GM03348 (cell line): ENCODE measurements around the gene TAS1R2.

Source experiments
- DNase-seq: peaks from one replicate; pipeline ENCODE4 v3.0.0; 2012; ENCODE audit warnings: low spot score

TAS1R2 gene

DNA sequence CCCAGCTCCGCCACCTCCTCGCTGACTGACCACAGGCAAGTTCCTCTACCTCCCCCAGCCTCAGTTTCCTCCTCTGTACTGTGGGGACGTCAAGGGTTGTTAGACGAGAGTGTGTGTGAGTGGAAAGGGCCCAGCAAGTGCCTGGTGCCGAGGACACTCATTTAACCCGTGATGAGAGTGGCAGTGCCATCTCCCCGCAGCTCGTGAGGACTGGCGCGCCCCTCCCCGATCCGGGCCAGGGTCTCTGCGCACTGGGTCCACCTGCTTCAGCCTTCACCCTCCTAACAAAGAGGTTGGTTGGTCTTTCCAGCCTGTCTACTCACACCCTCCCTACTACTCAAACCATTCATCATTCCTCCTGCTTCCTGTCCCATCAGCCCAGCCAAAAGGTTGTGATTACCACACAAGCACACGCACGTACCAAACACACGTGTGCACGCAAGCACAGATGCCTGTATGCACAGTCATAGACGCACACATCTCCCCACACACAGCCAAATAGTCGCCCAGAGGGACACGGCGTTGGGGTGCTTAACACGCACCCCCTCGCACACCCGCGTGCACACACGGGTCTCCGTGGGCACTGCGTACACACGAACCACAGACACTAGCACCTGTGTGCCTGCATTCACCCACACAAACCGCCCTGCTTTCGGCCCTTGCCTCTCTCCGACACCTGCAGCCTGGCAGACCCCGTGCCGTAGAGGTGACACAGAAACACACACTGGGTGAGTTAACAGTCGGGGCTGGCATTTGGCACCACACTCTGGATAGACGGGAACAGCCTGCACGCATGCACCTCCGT, 39.3 kb downstream of the TAS1R2 start:
- no peak for DNase-seq

DNA sequence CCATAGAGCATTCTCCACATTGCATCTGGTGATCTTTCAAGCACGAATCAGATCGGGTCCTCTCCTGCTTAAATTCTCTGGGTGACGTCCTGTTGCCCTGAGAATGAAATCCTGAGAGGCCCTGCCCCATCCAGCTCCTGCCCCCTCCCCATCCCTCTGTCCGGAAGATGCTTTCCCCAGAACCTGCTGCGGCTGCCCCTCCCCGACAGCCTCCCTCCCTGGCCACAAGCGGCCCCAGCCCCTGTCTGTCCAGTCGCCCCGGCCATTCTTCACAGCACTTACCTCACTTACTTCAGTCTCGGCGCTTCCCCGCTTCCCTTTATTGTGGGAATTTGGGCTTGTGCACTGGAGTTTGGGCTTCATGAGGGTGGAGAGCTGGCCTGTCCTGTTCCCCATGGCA, 40.3 kb downstream of the TAS1R2 start:
- no peak for DNase-seq

DNA sequence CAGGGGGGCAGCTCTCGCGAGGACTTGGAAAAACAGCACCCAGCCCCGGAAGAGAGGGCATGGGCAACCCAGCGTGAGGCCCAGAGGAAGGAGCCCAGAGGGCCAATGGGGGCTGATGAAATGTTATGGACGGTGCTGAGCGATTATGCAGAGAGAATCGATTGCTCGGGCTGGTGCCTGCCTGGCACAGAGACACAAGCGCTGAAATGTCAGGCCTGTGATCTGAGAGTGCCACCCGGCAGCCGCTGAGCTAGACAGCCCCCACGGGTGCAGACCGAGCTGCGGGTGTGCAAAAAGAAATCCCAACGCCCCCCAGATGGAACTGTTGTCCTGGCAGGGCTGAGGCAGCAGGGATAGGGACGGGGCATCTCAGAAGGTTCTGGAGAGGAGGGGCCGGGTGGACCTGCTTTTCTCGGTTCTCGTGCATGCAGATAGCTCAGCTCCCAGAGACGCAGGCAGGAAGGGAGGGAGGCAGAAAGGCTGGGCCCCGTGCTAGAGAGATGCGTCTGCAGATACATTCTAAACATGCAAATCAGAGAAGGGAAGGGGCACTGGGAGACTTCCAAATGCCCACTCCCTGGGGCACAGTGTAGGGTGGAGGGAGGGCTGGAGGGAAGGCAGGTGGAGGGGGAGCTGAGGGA, 41.5 kb downstream of the TAS1R2 start:
- DNase-seq, result no peak

DNA sequence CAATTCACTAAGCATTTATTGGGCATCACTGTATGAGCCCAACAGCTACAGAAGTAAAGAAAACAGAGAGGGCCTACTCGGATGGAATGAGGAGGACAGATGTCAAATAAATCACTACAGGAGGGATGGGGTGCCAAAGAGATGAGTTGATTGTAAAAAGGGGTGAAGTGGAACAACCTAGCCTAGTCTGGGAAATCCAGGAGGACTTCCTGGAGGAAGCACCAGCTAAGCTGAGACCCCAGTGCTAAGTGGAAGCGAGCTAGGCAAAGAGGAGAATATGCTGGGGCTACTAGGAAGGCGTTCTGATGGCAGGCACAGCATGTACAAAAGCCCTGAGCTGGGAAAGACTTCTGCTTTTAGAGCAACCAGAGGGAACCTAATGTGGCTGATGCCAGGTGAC, 42.1 kb downstream of the TAS1R2 start:
- no peak for DNase-seq

DNA sequence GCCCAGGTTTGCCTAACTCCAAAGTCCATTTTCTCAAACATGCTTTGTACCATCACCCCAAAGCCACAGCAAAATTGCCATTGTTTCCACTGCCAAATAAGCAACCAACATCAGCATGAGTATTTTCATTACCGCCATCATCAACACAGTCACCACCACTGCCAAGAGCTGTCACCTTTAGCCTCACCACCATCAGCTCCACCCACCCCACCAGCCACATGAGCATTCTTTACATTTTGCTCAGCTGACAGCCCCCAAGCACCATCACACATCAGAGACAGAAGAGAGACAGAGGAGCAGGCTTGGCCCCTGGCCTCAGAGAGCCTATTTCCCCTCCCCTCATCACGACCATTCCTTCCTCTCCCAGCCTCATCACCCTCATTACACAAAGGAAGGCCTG, 42.7 kb downstream of the TAS1R2 start:
- no peak for DNase-seq

DNA sequence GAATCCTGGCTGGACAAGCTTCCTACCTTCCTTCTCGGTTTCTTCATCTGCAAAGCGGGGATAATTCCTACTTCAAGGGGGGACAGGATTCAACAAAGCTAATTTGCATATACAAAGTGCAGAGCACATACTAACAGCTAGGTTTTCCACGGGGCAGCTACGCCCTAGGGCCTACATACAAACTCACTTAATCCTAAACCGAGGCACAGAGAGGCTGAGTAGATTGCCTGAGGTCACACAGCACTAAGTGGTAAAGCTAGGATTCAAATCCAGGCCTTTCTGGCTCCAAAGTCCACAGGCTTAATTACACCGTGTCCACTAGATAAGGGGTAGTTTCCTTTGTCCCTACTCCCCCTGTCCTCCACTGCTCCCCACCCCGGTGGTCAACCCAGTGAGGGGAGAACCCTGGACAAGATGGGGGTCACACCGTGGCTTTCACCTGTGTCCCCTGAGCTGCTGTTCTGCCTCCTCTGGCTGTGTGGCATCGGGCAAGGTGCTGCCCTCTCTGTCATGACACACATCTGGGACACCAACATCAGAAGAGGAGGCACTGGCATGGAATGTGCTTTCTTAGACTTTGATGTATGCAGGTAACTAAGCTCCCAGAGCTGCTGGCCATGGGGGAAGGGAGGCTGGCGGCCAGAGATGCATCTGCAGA, 44.5 kb downstream of the TAS1R2 start:
- DNase-seq, result no peak

DNA sequence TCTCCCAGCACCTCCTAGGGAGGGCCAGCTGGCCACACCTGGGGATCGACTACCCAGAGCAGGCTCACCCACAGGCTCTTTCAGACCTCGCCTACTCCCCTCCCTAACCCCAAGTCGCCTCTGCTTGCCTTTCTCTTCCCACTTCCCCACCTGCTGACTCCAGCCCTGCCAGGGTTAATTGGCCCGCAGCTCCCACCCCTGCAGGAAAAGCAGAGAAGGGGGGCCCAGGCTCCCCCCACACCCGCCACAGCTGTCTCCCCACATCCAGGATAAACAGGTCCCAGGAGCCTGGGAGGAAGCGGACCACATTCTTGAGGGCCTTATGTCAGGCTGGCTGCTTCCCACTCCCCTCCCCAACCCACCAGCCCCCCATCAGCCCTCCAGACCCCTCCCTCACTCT, 45.0 kb downstream of the TAS1R2 start:
- DNase-seq, result no peak

DNA sequence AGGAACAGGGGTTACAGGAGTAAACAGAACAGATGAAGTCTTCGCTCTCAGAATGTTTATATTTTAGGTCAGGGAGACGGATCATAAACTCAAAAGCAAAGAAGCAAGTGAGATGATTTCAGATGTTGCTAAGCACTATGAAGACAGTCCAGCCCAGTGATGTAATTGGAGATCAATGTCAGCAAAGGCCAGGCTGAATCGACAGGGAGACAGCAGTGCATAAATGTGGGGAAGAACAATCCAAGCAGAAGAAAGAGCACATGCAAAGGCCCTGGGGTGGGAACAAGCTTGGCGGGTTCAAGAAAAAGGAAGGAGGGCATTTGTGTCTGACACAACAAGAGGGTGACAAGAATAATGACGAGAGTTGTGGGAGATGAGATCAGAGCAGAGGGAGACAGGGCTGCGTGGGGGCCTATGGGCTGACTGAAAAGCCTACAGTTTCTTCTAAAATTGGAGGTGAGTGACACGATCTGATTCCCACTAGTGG, 47.0 kb downstream of the TAS1R2 start:
- DNase-seq, result no peak

DNA sequence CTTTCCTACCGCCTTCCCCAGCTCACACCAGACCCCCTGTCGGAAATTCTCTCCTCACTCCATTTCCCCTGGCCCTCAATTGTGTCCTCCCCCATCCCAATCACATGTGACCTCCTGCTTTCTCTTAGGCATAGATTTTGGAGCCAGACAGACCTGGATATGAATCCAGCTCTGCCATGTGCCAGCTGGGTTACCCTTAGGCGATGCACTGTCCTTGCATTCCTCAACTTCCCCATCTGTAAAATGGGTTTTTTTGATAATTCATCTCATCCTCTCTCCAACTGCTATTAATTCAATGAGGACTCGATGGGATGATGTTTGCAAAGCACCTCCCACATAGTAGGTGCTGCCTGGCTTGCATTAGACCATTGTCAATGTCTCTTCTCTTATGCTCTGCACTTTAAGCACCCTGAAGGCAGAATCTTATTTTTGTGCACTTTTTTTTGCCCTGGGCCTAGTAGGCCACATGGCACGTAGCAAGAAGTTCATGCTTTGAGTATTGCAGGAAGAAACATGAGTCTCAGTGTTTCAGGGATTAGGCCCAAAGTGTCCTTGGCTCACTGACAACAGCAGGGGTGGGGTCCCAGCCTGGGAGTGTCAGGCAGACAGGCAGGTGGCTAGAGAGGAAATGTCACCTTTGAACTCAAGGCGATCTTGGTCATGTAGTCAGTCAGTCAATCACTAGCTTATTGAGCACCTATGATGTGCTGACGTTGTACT, 47.6 kb downstream of the TAS1R2 start:
- DNase-seq, result no peak

DNA sequence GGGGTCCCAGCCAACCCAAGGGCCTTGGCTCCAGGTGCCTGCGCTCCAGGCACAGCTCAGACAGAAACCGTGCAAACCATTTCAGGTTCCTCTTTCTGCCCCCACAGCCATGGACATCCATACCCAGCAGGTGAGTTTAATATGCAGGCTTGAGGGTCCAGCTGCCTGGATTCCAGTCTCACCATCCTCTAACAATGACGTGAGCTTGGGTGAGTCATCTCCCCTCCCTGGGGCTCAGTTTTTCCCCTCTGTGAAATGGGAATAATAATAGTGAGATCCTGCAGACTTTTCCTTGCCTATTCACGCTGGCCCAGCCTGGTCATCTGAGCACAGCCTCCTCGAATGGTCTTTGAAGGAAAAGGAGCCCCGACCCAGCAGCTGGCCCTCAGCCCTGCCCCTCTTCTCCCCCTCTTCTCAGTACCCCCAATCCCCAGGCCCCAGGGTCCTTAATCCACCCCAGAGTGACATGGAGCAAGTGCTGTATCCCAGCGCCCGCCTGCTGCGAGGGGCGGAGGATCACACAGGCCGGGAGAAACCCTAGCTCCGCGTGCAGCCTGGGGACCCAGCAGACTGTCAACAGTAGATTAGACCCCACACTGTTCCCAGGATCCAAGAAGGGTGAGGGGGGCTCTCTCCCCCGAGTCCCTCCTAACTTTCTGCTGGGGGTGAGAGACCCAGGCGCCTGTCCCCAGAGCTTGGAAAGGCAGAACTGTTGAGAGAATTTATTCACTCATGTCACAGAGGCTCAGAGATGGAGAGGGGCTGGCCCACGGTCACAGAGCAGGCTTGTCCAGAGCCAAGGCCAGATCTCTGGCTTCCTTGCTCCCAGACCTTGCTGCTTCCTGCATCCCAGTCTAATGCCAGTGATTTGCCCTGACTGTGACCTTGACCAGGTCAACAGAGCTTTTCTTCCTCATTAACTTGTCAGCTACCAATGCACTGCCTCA, 49.2 kb downstream of the TAS1R2 start:
- DNase-seq, result no peak

DNA sequence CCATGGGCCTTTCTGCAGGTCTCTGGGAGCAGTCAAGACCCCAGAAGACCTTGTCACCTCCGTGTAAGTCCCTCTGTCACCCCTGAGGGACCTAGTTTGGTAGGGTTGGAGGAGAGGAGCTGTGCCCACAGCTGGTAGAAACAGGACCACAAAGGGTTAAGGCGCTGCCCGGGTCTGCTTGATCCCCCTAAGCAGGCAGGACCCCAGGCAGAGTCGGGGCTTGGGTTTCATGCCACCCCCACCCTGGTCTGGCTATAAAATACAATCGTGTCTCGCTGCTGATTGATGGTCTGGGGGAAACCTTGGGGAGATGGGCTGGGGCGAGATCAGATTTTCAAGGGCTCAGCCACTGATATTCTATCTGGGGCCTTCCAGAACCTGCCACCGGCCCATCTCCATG, 50.9 kb downstream of the TAS1R2 start:
- no peak for DNase-seq

DNA sequence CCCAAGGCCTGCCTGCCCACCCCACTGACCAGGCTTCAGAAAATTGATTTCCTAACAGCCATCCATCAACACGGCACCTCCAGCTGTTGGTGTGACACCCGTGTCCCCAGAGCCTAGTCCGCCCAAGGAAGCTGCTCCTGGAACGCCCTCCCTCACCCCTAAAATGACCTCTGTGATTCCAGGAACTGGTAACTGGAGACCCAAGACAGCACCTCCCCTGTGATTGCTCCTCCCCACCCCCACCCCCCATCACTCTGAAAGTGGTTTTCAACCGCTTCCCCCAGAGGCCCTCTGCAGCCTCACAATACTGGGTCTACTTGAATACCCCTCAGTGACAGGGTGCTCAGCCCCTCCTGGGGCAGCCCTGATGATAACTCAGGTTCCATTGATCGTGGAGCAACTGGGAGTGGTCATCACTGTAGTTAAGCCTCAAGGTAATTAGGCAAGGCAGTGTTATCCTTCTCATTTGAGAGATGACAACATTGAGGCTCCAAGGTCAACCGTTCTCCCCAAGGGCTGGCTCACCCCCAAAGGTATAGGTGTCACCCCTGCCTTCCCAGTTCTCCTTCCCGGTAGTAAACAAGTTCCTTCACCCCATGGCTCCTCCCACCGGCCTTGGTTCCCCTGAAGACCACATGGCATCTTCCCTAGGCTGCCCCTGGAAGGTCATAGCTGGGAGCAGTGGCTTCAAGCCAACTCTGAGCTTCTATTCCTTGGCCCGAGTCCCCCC, 52.0 kb downstream of the TAS1R2 start:
- no peak for DNase-seq

DNA sequence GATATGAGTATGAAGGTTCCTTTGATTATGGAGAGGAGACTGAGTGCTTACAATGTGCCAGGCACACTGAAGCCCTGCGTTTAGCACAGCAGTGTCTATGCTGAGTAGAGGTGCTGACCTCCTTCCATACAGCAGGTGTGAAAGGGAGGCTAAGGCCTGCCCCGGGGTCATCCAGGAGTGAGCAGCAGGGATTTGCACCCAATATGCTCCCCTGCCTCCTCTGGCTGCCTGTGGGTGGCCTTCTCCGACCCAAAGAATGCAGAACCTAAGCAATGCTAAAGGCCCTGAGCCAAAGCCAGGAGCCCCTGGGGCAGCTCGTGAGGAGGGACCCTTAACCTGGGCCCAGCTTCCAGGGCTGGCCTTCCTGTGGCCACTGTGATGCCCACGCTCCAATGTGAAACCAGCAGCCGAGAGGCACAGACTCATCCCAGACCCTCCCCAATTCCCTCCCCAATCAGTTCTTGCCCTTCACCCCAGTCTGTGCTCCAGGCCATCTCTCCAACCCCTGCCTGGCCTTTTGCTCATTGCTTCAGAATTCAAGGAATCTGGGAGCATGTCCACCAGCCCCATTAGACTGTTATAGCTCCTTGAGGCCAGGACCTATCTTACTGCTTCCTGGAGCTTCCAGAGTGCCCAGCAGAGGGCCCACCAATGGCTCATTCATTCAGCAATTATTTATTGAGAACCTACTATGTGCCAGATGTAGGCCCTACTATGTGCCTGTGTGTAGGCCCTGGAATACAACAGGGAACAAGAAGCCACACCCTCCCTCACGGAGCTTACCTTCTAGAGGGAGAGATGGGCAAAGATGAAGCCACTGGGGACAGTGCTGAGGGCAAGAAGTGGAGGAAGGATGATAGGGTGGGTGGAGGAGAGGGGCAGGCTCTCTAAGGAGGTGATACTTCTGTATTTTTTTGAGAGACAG, 53.3 kb downstream of the TAS1R2 start:
- peak; percentile 48 for DNase-seq

DNA sequence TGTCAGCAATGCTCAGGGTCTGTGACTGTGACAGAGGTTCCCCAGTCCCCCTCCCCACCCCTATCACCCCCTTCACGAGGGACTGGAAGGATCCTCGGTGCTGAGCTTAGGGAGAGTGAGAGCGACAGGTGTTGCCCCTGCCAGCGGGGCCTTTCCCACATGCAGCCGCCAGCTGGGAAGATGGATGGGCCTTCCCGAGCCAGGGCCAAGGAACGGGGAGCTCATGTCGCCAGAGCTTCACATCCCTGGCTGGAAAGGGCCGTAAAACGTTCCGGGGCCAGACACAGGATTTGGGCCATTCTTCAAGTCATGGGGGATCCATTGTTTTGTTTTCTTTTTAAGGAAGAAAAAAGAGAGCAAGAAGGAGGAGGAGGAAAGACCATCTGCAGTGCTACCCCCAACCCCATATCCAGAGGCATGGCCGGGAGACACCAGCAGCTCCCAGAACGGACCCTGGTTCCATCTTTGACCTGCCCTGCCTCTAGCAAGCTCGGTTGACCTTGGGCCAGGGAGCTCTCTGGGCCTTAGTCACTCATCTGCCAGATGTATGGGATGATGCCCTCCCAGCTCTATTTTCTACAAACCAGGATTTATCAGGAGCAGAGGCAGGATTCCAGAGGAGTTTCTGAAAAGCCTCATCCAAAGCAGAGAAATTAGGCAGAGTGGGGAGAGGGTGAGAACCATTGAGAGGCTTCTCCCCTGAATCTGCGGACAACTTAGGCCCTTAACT, 54.1 kb downstream of the TAS1R2 start:
- peak; percentile 35 for DNase-seq

DNA sequence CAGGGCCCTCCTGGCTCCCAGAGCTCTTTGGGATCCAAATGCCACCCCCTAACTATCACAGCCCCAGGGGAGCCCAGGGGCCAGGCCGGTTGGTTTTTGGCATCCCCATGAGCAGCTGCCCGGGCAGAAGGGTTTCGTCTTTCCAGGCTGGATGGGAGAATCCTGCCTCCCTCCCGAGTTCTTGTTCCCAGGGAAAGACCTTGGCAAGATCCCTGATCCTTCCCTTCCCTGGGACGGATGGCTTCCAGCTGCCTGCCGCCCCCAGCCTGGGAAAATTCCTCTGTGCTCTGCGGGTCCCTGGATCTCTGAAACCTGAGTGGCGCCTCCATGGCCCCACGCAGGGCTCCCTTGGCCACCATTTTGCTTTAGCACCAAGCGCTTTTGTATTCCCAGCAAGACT, 55.6 kb downstream of the TAS1R2 start:
- no peak for DNase-seq

DNA sequence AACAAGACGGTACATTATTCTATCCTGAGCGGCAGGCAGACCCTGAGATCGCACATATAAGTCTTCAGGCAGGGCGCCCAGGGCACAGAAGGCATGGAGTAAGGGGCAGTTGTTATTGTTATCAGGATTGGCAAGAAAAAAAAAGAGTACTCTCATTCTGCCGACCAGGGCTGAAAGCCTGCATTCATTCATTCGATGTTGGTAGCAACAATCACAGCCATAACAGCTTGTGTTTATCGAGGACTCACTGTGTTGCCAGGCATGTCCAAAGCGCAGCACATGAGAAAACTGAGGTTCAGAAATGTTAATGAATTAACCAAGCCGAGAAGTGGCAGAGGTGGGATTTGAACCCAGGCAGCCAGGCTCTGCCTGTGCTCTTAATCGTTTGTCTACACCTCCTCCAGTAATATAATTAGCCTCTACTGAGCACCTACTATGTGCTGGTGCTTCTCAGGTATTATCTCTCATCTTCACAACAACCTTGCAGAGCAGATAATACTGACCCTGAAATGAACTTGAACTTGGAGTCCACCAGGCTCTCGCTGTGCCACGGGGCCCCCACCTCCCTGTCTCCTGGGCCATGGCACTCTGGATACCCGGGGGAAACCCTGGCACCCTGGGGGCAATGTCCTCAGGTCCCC, 56.2 kb downstream of the TAS1R2 start:
- DNase-seq, result no peak

DNA sequence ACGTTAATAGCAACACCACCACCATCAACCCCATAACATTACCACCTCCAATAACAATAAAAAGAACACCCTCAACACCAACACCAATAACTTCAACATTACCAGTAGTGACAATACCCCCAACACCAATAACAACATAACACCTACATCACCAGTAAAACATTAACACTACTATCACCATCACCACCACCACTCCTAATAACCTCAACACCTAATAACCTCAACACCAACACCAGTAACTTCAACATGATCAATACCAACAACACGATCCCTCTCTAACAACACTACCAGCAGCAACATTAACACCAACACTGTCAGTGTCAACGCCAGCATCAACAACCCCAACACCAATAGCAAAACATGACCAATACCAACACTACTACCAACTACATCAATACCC, 57.2 kb downstream of the TAS1R2 start:
- no peak for DNase-seq

DNA sequence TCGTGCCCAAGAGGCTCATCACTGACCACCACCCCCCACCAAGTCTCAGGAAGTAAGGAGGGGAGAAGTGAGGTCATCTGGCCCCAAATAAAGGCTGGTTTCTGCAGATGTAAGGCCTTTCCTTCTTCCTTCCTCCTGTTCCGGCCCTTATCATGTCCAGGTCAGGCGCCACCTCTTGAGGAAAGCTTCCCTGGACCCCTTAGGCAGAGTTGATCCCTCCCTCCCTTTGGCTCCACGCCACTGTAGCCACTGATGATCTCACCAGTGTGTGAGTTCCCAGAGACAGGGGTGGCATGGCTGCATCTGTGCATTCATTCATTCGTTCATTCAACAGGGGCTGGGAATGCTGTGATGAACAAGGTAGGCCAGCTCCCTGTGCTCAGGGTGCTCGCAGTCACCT, 59.2 kb downstream of the TAS1R2 start:
- no peak for DNase-seq
